GM13977 (cell line): ENCODE results near the gene TGFBR1.
A peak's percentile ranks its signal among the peaks of the same experiment; 100 is the strongest.

Experiments
- DNase-seq: peaks from one replicate; pipeline ENCODE4 v3.0.0; 2012; ENCODE audit warnings: low spot score
- in situ Hi-C: fragments of 300-500 bp; cut with MboI; formaldehyde crosslinking; loops from one replicate; pipeline ENCODE4 v1.12.0; 2022; ENCODE audit warnings: low sequenced_read_pairs, low pct_unique_long_range_greater_than_20kb, mixed read lengths, inconsistent platforms; ENCODE audit not compliant: unreplicated experiment
- TF ChIP-seq, protein P1 (sequence below): IDR thresholded peaks from 2 replicates; pipeline ENCODE4 v1.5.1; 2012; ENCODE audit warnings: mild to moderate bottlenecking, control low read depth; ENCODE audit not compliant: insufficient read depth; ENCODE audit errors: extremely low read depth, missing control alignments

The TGFBR1 gene

DNA sequence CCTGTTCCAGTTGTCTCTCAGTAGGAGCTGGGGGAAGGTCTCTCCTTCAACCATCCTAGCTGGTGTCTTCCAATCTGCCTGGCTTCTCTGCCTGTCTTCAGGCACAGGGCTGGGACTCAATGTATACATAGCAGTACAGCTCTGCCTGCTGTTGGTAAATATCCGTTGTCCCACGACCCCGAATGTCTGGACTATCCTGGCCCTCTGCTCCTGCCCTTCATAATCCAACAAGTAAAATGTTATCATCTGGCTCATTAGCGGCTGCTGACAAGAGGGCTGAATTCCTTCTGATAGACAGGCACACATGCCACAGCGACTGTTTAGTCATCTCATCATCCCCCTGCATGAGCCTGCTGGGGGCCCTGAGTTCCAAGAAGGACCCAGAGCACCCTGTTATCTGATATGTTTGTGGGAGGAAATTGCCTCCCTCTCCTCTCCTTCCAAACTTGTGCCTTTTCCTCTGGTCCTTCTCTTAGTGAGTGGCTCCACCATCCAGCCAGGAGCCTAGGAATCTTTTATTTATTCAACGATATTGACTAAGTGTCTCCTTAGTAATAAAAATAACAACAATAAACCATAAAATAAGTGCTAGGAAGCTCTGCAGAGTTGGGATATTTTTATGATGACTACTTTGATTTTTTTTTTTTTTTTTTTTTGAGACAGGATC lies 29.5 kb upstream of the TGFBR1 start:
- in situ Hi-C loops: no loop called here
- TF ChIP-seq, protein P1, sequence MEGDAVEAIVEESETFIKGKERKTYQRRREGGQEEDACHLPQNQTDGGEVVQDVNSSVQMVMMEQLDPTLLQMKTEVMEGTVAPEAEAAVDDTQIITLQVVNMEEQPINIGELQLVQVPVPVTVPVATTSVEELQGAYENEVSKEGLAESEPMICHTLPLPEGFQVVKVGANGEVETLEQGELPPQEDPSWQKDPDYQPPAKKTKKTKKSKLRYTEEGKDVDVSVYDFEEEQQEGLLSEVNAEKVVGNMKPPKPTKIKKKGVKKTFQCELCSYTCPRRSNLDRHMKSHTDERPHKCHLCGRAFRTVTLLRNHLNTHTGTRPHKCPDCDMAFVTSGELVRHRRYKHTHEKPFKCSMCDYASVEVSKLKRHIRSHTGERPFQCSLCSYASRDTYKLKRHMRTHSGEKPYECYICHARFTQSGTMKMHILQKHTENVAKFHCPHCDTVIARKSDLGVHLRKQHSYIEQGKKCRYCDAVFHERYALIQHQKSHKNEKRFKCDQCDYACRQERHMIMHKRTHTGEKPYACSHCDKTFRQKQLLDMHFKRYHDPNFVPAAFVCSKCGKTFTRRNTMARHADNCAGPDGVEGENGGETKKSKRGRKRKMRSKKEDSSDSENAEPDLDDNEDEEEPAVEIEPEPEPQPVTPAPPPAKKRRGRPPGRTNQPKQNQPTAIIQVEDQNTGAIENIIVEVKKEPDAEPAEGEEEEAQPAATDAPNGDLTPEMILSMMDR: no peak
- DNase-seq: no peak

GRCh38 chr9:99076030-99076429 lies 28.9 kb upstream of the TGFBR1 start:
- TF ChIP-seq, protein P1: no peak
- in situ Hi-C loops: no loop called here

GRCh38 chr9:99076483-99077171 lies 28.3 kb upstream of the TGFBR1 start:
- in situ Hi-C loops: no loop called here
- peak; percentile 12 for DNase-seq
- TF ChIP-seq, protein P1: no peak

More at GRCh38 chr9:99076030-99076429, 28.9 kb upstream of the TGFBR1 start:
- no peak for DNase-seq

GRCh38 chr9:99078717-99079116 lies 26.2 kb upstream of the TGFBR1 start:
- no peak for DNase-seq
- in situ Hi-C loops: no loop called here
- TF ChIP-seq, protein P1: no peak

- in situ Hi-C loops: no loop called here
- DNase-seq: no peak
- TF ChIP-seq, protein P1: no peak
Observed at GRCh38 chr9:99079542-99079941, 25.4 kb upstream of the TGFBR1 start.

GRCh38 chr9:99083051-99083450 lies 21.9 kb upstream of the TGFBR1 start:
- in situ Hi-C loops: no loop called here
- TF ChIP-seq, protein P1: no peak
- DNase-seq: no peak
